Panc1 (cell line): Measurements from ENCODE around the gene TBC1D22A. TPM values are rescaled to one million over a fixed set of nuclear protein-coding genes. Genes with fewer than 3 reads are reported as not detected.

Experiments used
- ATAC-seq: fragments of 200-7000 bp; cut with Tn5 transposase; 2 replicates; pipeline ENCODE4 v1.9.1; 2020; ENCODE audit warnings: mild to moderate bottlenecking, moderate library complexity
- BruUV-seq: library from RNA; stranded (reverse); fragments of 400-500 nt; replicated peaks from 2 replicates; lab custom pipeline; 2021; lab: Mats Ljungman, UMichigan
- CTCF ChIA-PET: fragments of 300-600 bp; sonication (Branson Sonifier 250); formaldehyde crosslinking; loops from one replicate; lab custom pipeline; 2022; ENCODE audit warnings: antibody characterized with exemption; lab: Charles Lee
- POLR2A ChIA-PET: fragments of 300-600 bp; sonication (Branson Sonifier 250); formaldehyde crosslinking; loops from one replicate; lab custom pipeline; 2022; ENCODE audit warnings: antibody characterized with exemption; lab: Charles Lee
- DNase-seq: peaks from one replicate; pipeline ENCODE4 v3.0.0-alpha.2; 2010; ENCODE audit warnings: low read depth, low spot score
- H3K27ac ChIP-seq: 2 replicates; pipeline ENCODE4 v1.5.1; 2011; ENCODE audit warnings: mild to moderate bottlenecking, low read length, inconsistent platforms
- H3K27me3 ChIP-seq: fragments of 200-500 bp; sonication (Bioruptor generic); 2 replicates; pipeline ENCODE4 v1.6.0; 2014; ENCODE audit warnings: low read length, inconsistent platforms; ENCODE audit not compliant: control insufficient read depth, insufficient read depth
- H3K36me3 ChIP-seq: fragments of 200-500 bp; sonication (Bioruptor generic); 2 replicates; pipeline ENCODE4 v1.5.1; 2014; ENCODE audit warnings: inconsistent platforms, mild to moderate bottlenecking, low read length, moderate library complexity; ENCODE audit not compliant: control insufficient read depth, insufficient read depth
- H3K4me1 ChIP-seq: 2 replicates; pipeline ENCODE4 v1.5.1; 2011; ENCODE audit warnings: inconsistent platforms, mild to moderate bottlenecking, low read length, moderate library complexity; ENCODE audit not compliant: control insufficient read depth, insufficient read depth
- H3K4me3 ChIP-seq, 2 experiments: 2 replicates each; pipeline ENCODE4 v1.5.1; 2011 to 2012; ENCODE audit warnings: low read depth in 2 of 2, low read length in 2 of 2, mild to moderate bottlenecking in 2 of 2, inconsistent platforms in 1 of 2, moderate library complexity in 1 of 2
- H3K9me3 ChIP-seq: fragments of 200-500 bp; sonication (Bioruptor generic); 2 replicates; pipeline ENCODE4 v1.5.1; 2014; ENCODE audit warnings: low read depth, mild to moderate bottlenecking, inconsistent platforms, low read length, moderate library complexity; ENCODE audit not compliant: control insufficient read depth, insufficient read depth
- CTCF ChIP-seq: fragments of 450-650 bp; IDR thresholded peaks from 2 replicates; pipeline ENCODE4 v1.5.1; 2017; ENCODE audit warnings: mild to moderate bottlenecking
- POLR2AphosphoS5 ChIP-seq: IDR thresholded peaks from 2 replicates; pipeline ENCODE4 v1.6.1; 2012; ENCODE audit warnings: mild to moderate bottlenecking, low read depth, low read length, moderate library complexity
- REST ChIP-seq, 2 experiments: IDR thresholded peaks; 2 replicates each; pipeline ENCODE4 v1.6.1; 2011 to 2012; ENCODE audit warnings: low read depth in 2 of 2, control low read depth in 1 of 2, low read length in 1 of 2, mild to moderate bottlenecking in 1 of 2, moderate library complexity in 1 of 2; ENCODE audit not compliant: insufficient read depth in 1 of 2
- SIN3A ChIP-seq: IDR thresholded peaks from 2 replicates; pipeline ENCODE4 v1.6.1; 2012; ENCODE audit warnings: low read depth, mild to moderate bottlenecking, low read length, moderate library complexity, borderline replicate concordance; ENCODE audit not compliant: insufficient read depth
- TCF7L2 ChIP-seq: IDR thresholded peaks from 2 replicates; pipeline ENCODE4 v1.6.1; 2011; ENCODE audit warnings: mild to moderate bottlenecking, low read depth, low read length, inconsistent platforms
- in situ Hi-C: cut with HindIII; loops from 2 replicates; pipeline ENCODE4 v1.10.0; 2016; ENCODE audit warnings: low sequenced_read_pairs, low pct_unique_long_range_greater_than_20kb
- intact Hi-C: fragments of 100-400 bp; cut with micrococcal nuclease; formaldehyde crosslinking; loops from one replicate; pipeline ENCODE4 v1.10.0; 2022; ENCODE audit not compliant: unreplicated experiment
- total RNA-seq: library from RNA; stranded (reverse); gene quantifications from one replicate; pipeline ENCODE4 v1.2.1, GENCODE V29; 2021; ENCODE audit not compliant: unreplicated experiment

TBC1D22A gene
- total RNA-seq, 1 experiment from 2014 or later: 28.7 TPM

GRCh38 chr22:47089374-47089773 is 326.9 kb downstream of the TBC1D22A start:
- Histone ChIP-seq H3K36me3 (no peaks in the 10 kb centered on the region), H3K27me3 (no peaks in the 10 kb centered on the region), H3K27ac (no peak overlapping the region), H3K4me1 (no peaks in the 10 kb centered on the region), H3K4me3 (no peak overlapping the region), H3K9me3 (no peaks in the 10 kb centered on the region)
- DNase-seq: no peak
- TF ChIP-seq TCF7L2: no peak
- TF ChIP-seq REST (IDR thresholded peaks at IDR 0.05; ENCODE audit: insufficient read depth in 1 of 2, low read depth in 2 of 2, low read length in 1 of 2): no peak
- no peak for TF ChIP-seq CTCF
- no peak for TF ChIP-seq POLR2AphosphoS5
- BruUV-seq: no TSS peak
- ChIA-PET CTCF (no interaction called here), POLR2A (no interaction called here)
- intact Hi-C loops (no loop called here), in situ Hi-C loops (no loop called here)
- no peak for ATAC-seq

- H3K4me3 ChIP-seq: no peak overlapping the region
- POLR2A ChIA-PET: no interaction called here
- CTCF ChIA-PET: no interaction called here
- no peaks in the 10 kb centered on the region for H3K4me1 ChIP-seq
- no peaks in the 10 kb centered on the region for H3K36me3 ChIP-seq
- intact Hi-C loops: no loop called here
- no peak overlapping the region for H3K27ac ChIP-seq
- TF ChIP-seq POLR2AphosphoS5 (no peak), REST (IDR thresholded peaks at IDR 0.05; ENCODE audit: insufficient read depth in 1 of 2, low read depth in 2 of 2, low read length in 1 of 2) (no peak), TCF7L2 (no peak), SIN3A (no peak), CTCF (no peak)
- H3K27me3 ChIP-seq: no peaks in the 10 kb centered on the region
- in situ Hi-C loops: no loop called here
- H3K9me3 ChIP-seq: no peaks in the 10 kb centered on the region
- ATAC-seq (no peak), DNase-seq (no peak)
- no TSS peak for BruUV-seq
These were observed 327.5 kb downstream of the TBC1D22A start for GRCh38 chr22:47089796-47090460.
